GM19025 (cell line): Measurements from ENCODE around the gene FKBP11.
A peak's percentile ranks its signal among the peaks of the same experiment; 100 is the strongest.
"Not testable (repeated sequence)": the region's sequence is repeated elsewhere in the genome, so short reads cannot be mapped to it uniquely, and the experiment has no call there.

Experiments
- ATAC-seq: cut with Tn5 transposase; IDR thresholded peaks from one replicate; pipeline ENCODE4 v1.9.1; 2021; ENCODE audit warnings: mild to moderate bottlenecking, low read depth, moderate library complexity; ENCODE audit not compliant: unreplicated experiment

The FKBP11 gene

DNA sequence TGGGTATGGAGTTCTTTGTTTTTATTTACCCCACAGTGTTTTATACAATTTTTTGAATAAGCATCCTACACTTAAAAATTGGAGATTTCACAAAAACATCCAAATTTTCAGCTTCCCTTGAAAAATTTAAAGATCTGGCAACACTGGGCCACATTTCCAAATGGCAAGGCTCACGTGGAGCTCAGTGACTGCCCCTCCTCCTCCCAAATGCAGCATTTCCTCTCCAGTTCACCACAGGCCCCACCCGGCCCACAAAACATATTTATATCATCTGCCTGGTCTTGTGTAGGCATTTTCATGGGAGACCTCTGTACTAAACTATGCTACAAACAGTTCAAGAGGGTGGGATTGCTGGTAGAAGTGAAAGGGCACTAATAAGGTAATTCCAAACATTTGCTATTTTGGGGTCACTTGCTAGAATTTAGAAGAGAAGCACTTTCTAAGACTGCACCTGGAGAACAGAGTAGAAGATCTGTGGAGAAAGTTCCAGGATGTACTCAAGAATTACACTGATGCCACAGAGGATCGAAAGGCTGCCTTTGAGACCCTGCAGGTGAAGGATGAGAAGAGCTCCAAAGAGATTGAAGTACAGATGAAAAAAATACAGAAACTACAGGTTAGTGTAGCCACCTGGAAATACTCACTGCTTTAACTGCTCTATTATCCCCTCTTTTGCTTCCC, 7.3 kb downstream of the FKBP11 start:
- ATAC-seq, result no peak

- ATAC-seq, result no peak
Measured at GRCh38 chr12:48910196-48910595, 15.1 kb downstream of the FKBP11 start.

GRCh38 chr12:48909698-48910097, 15.6 kb downstream of the FKBP11 start:
- not testable (repeated sequence) for ATAC-seq

- no peak for ATAC-seq
Measured at GRCh38 chr12:48907245-48907644, 18.0 kb downstream of the FKBP11 start.

- no peak for ATAC-seq
Measured at GRCh38 chr12:48903982-48904411, 21.3 kb downstream of the FKBP11 start.

GRCh38 chr12:48903363-48903981, 21.8 kb downstream of the FKBP11 start:
- no peak for ATAC-seq

GRCh38 chr12:48901278-48901677, 24.0 kb downstream of the FKBP11 start:
- ATAC-seq, result peak; percentile 67

- ATAC-seq, result no peak
Measured at GRCh38 chr12:48899651-48900050, 25.6 kb downstream of the FKBP11 start.

DNA sequence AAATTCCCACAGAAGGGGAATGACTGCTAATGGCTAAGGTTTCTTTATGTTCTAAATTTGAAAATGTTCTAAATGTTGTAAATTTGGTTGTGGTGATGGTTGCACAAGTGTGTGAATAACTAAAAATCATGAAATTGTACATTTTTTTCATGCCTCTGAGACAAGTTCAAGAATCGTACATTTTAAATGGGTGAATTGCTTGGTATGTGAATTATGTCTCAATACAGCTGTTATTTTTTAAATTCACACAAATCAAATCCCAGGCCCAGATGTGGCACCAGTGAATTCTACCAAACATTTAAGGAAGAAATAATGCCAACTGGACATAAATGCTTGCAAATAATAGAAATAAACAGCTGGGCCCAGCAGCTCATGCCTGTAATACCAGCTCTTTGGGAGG, 31.0 kb downstream of the FKBP11 start:
- ATAC-seq, result no peak

DNA sequence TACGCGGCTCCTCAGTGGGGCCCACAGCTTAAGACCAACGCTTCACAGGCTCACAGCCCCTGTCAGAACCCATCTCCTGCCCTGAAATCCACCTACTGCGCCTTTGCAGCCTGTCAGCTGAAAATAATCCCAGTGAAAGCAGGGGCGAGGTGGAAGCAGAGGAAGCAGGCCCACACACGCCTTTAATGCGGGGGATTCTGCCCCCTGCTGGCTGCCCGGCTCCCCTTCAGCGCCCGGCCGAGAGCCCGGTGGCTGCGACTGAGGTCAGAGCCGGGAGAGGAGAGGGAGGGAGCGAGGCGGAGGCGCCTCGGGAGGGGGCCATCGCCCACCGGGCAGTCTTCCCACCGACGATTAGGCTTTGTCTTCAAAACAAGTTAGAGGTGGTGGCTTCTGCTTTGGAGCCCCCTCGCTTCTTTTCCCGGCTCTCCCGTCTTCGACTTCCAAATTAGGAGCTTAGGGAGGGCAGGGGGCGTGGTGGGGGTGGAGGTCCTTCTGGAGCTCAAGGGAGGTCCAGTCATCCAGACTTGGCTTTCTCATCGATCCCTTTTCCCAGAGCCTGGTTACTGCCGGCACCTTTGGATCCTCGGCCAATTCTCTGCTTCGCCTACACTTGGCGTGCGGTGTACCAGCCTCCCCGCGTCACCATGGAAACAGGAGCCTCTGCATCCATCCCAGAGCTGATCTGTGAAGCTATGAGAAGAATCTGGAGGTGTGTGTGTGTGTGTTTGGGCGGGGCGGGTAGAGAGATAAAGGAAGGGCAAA, 34.5 kb downstream of the FKBP11 start:
- peak; percentile 60 for ATAC-seq

- no peak for ATAC-seq
Measured at GRCh38 chr12:48889679-48890078, 35.6 kb downstream of the FKBP11 start.

- ATAC-seq, result no peak
Measured at GRCh38 chr12:48883305-48884161, 41.8 kb downstream of the FKBP11 start.

DNA sequence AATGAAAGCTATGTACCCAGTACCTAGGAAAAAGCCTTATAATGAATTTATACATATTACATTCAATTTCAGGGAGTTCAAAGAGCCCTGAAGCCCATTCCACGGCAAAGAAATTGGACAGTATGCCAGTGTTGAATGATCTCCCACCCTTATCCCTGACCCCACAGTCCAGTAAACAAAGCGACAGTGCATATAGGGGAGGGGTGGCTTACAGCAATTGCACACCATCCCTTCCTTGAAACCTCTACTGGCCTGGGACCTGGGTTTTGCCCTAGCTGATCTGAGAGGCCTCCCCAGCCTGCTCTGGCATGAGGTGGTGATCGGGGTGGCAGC, 42.4 kb downstream of the FKBP11 start:
- ATAC-seq, result no peak

DNA sequence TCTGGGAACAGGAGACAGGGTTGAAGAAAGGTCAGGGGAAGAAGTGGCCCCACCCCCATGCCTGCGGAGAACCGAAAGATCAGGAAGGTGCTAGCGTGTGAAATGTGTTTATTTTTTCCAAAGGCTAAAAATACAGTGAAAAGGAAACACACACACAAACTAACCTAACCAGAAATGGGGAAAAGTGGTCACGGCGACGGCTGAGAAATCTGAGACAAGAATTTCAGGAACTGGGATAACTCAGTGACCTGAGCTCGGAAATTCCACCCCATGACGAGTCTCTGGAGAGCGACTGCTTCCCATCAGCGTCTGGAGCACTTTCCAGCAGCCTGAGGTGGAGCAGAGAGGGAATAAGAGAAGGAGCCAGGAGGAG, 43.0 kb downstream of the FKBP11 start:
- no peak for ATAC-seq

DNA sequence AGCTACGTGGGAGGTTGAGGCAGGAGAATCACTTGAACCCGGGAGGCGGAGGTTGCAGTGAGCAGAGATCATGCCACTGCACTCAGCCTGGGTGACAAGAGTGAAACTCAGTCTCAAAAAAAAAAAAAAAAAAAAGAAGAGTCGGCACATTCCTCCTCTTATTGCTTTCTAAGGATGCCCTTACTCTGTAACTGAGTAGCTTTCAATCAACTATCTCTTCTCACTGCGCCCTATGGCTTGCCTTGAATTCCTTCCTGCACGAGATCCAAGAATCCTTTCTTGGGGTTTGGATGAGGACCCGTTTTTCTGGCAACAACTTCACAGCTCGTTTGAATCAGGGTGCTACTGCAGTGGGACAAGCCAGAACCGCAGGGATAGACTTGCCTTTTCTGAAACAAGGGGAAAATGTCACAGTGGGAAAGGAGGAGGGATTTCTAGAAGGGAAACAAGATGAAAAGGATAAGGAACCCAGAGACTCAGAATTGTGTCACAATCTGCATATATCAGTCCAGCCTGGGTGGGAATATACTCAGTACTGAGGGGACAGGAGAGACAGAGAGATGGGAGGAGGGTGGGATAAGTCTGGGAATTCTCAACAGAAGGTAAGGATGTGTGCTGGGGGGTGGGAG, 43.5 kb downstream of the FKBP11 start:
- ATAC-seq, result no peak

GRCh38 chr12:48880647-48881046, 44.6 kb downstream of the FKBP11 start:
- no peak for ATAC-seq

GRCh38 chr12:48878548-48878947, 46.7 kb downstream of the FKBP11 start:
- ATAC-seq, result no peak

- no peak for ATAC-seq
Measured at GRCh38 chr12:48875944-48876515, 49.3 kb downstream of the FKBP11 start.

DNA sequence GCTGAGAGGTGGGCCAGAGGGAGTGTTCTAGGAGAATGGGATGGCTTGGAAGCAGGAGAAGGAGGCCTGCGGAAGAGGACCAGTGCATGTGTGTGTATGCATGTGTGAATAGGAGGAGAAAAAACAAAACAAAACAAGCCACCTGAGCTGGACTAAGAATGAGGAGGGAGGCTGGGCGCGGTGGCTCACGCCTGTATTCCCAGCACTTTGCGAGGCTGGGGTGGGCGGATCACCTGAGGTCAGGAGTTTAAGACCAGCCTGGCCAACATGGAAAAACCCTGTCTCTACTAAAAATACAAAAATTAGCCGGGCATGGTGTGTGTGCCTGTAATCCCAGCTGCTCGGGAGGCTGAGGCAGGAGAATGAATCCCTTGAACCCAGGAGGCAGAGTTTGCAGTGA, 51.8 kb downstream of the FKBP11 start:
- not testable (repeated sequence) for ATAC-seq

GRCh38 chr12:48873096-48873495, 52.2 kb downstream of the FKBP11 start:
- ATAC-seq, result no peak
